Upper lobe of left lung (tissue), 6 donors: ENCODE measurements around the gene ZBTB48. TPM values are rescaled to one million over a fixed set of nuclear protein-coding genes. Genes with fewer than 3 reads are reported as not detected.

Experiments
- ATAC-seq, 2 donors: fragments of 200-7000 bp; cut with Tn5 transposase; one replicate each; pipeline ENCODE4 v1.9.1; 2022; ENCODE audit warnings: mild to moderate bottlenecking in 2 of 2, moderate library complexity in 2 of 2; ENCODE audit not compliant: low FRiP score in 2 of 2
- DNase-seq, 2 donors: peaks; one replicate each; pipeline ENCODE4 v3.0.0-alpha.2; 2019 to 2020
- H3K27ac ChIP-seq, 4 donors: fragments of 200-600 bp; sonication (generic); one replicate each; pipeline ENCODE4 v1.5.1; 2016 to 2019
- H3K27me3 ChIP-seq, 4 donors: fragments of 200-600 bp; sonication (generic); one replicate each; pipeline ENCODE4 v1.5.1; 2017 to 2019
- H3K36me3 ChIP-seq, 4 donors: fragments of 200-600 bp; sonication (generic); one replicate each; pipeline ENCODE4 v1.5.1; 2016 to 2019
- H3K4me1 ChIP-seq, 4 donors: fragments of 200-600 bp; sonication (generic); one replicate each; pipeline ENCODE4 v1.5.1; 2018 to 2019
- H3K4me3 ChIP-seq, 4 donors: fragments of 200-600 bp; sonication (generic); one replicate each; pipeline ENCODE4 v1.5.1; 2017 to 2019; ENCODE audit warnings: mild to moderate bottlenecking in 2 of 4, moderate library complexity in 1 of 4
- H3K9me3 ChIP-seq, 4 donors: fragments of 200-600 bp; sonication (generic); one replicate each; pipeline ENCODE4 v1.5.1; 2018 to 2019
- EP300 ChIP-seq, 4 donors: sonication (generic); formaldehyde crosslinking; IDR thresholded peaks; one replicate each; pipeline ENCODE4 v1.5.1; 2017; ENCODE audit warnings: antibody characterized with exemption in 4 of 4, control low read depth in 2 of 4
- POLR2A ChIP-seq, 4 donors: fragments of 450-650 bp; IDR thresholded peaks; one replicate each; pipeline ENCODE4 v1.5.1; 2016 to 2017; ENCODE audit warnings: antibody characterized with exemption in 4 of 4, mild to moderate bottlenecking in 2 of 4
- POLR2AphosphoS5 ChIP-seq, 2 donors: sonication (generic); formaldehyde crosslinking; IDR thresholded peaks; one replicate each; pipeline ENCODE4 v1.5.1; 2017; ENCODE audit warnings: antibody characterized with exemption in 2 of 2
- WGBS, 2 donors: methylation state at CpG; one replicate each; pipeline ENCODE4 v1.1.5; 2017 to 2018; 5-methylcytosine and 5-hydroxymethylcytosine counted together
- small RNA-seq, 4 donors: library from RNA; depleted of rRNA; stranded (forward); fragments of <200 nt; gene quantifications; one replicate each; pipeline ENCODE3, GENCODE V24; 2016
- total RNA-seq, 6 donors: library from RNA; depleted of rRNA in 4 of 6; stranded (reverse); fragments of >200 nt in 4 of 6; gene quantifications; one replicate each; pipeline versions ENCODE4 v1.1.0 to v1.2.1, GENCODE V29; 2016 to 2021
- TF ChIP-seq, protein P1 (sequence below), 6 experiments: fragments of 450-650 bp in 4 of 6; fragments of 200-600 bp in 2 of 6; sonication (generic) in 2 of 6; IDR thresholded peaks; one replicate each; pipeline ENCODE4 v1.5.1; 2016 to 2019; ENCODE audit warnings: antibody characterized with exemption in 6 of 6
- donor health status: DM: no; HTN: no; CAD: no; lungs with moderate emphysema.
- donor health status: DM: no; HTN: yes; CAD: no; lungs with severe emphysema.

ZBTB48 gene
- total RNA-seq, 6 donors from 2014 or later = 16.2 to 56.6 (median 36.9) TPM

DNA sequence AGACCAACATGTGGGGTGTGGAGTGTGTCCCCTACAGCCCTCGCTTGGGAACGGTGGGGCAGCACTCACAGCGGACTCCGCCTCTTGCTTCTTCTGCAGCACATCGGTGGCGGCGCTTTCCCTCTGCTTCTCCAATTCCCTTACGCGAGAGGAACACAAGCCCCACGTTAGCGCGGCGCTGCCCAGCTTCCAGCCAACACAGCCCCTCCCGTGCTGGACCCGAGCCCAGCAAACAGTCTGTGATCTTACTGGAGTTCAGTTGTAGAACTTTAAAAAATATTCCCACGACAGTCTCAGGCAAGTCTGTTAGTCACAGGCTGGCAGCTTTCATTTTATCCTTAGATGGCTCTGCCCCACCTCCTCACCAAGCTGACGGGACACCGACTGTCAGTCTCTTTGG is 58.4 kb downstream of the ZBTB48 start:
- TF ChIP-seq POLR2A (IDR thresholded peaks at IDR 0.05) = no peak
- TF ChIP-seq EP300 (IDR thresholded peaks at IDR 0.05) = no peak
- TF ChIP-seq, protein P1, sequence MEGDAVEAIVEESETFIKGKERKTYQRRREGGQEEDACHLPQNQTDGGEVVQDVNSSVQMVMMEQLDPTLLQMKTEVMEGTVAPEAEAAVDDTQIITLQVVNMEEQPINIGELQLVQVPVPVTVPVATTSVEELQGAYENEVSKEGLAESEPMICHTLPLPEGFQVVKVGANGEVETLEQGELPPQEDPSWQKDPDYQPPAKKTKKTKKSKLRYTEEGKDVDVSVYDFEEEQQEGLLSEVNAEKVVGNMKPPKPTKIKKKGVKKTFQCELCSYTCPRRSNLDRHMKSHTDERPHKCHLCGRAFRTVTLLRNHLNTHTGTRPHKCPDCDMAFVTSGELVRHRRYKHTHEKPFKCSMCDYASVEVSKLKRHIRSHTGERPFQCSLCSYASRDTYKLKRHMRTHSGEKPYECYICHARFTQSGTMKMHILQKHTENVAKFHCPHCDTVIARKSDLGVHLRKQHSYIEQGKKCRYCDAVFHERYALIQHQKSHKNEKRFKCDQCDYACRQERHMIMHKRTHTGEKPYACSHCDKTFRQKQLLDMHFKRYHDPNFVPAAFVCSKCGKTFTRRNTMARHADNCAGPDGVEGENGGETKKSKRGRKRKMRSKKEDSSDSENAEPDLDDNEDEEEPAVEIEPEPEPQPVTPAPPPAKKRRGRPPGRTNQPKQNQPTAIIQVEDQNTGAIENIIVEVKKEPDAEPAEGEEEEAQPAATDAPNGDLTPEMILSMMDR (IDR thresholded peaks at IDR 0.05) = no peak
- TF ChIP-seq POLR2AphosphoS5 (IDR thresholded peaks at IDR 0.05) = no peak
- no peaks in the 10 kb centered on the region for H3K4me1 ChIP-seq
- H3K27me3 ChIP-seq = no peaks in the 10 kb centered on the region
- ATAC-seq (peak in 1 of 2 donors; percentile 88), DNase-seq (peak in 1 of 2 donors; percentile 82)
- no peak overlapping the region for H3K27ac ChIP-seq
- H3K36me3 ChIP-seq = peaks cover 18 to 94% (median 69%) of the 10 kb centered on the region in 4 donors
- no peaks in the 10 kb centered on the region for H3K9me3 ChIP-seq
- no peak overlapping the region for H3K4me3 ChIP-seq
- WGBS, 2 donors = 85 to 87% methylated on average over 18 of the region's 18 CpGs

Small RNA genes within 50 kb of the gene (small RNA-seq; reads per million reads assigned to genes)
- 0 reads per million in 4 donors for gene RNU6-731P

Other genes with a start within 250 kb of the ZBTB48 start
- gene ACOT7, start 186.2 kb upstream of the ZBTB48 start, total RNA-seq = 10 to 100 TPM in 5 of 6 donors, 1 to 10 TPM in 1; 8.2 to 33.4 (median 26.5) TPM
- gene HES2, start 160.1 kb upstream of the ZBTB48 start, total RNA-seq = 10 to 100 TPM in 1 of 6 donors, 1 to 10 TPM in 5; 1.8 to 11.4 (median 3.7) TPM
- gene ESPN, start 155.2 kb upstream of the ZBTB48 start, total RNA-seq = 10 to 100 TPM in 2 of 6 donors, 1 to 10 TPM in 4; 2.1 to 27.2 (median 4.8) TPM
- 10 to 100 TPM in 4 of 6 donors, 1 to 10 TPM in 2; 4.6 to 51.3 (median 14.0) TPM for gene TNFRSF25, start 113.8 kb upstream of the ZBTB48 start, total RNA-seq
- gene PLEKHG5, start 88.3 kb upstream of the ZBTB48 start, total RNA-seq = 10 to 100 TPM in 5 of 6 donors, 1 to 10 TPM in 1; 5.0 to 31.4 (median 12.6) TPM
- 10 to 100 TPM; 19.6 to 41.9 (median 24.7) TPM for gene NOL9, start 25.5 kb upstream of the ZBTB48 start, total RNA-seq
- under 1 TPM in 2 of 6 donors, not detected in 4; 0.11 to 0.15 TPM for gene TAS1R1, start 24.7 kb upstream of the ZBTB48 start, total RNA-seq
- 10 to 100 TPM; 26.4 to 66.0 (median 39.7) TPM for gene KLHL21, start 22.9 kb downstream of the ZBTB48 start, total RNA-seq
- gene PHF13, start 33.7 kb downstream of the ZBTB48 start, total RNA-seq = 10 to 100 TPM in 3 of 6 donors, 1 to 10 TPM in 3; 8.4 to 23.0 (median 9.8) TPM
- 10 to 100 TPM in 5 of 6 donors, 1 to 10 TPM in 1; 7.7 to 26.2 (median 17.3) TPM for gene THAP3, start 44.9 kb downstream of the ZBTB48 start, total RNA-seq
- gene DNAJC11, start 121.8 kb downstream of the ZBTB48 start, total RNA-seq = 10 to 100 TPM; 35.9 to 44.0 (median 38.2) TPM
- 10 to 100 TPM; 38.8 to 74.0 (median 46.1) TPM for gene CAMTA1, start 205.5 kb downstream of the ZBTB48 start, total RNA-seq